Neural cell (in vitro differentiated cells): ENCODE results near the gene GBE1. TPM values are rescaled to one million over a fixed set of nuclear protein-coding genes. Genes with fewer than 3 reads are reported as not detected.

Source experiments
- H2AFZ ChIP-seq: fragments of 200-600, 300-800 bp; sonication (generic), shearing (Covaris generic); 2 replicates; pipeline ENCODE4 v1.6.0; 2014; ENCODE audit warnings: low read depth, mild to moderate bottlenecking, antibody characterized with exemption, low read length, moderate library complexity
- H3F3A ChIP-seq: fragments of 200-600 bp; shearing (Covaris generic); 2 replicates; pipeline ENCODE4 v1.6.1; 2016; ENCODE audit warnings: mild to moderate bottlenecking, moderate library complexity, mixed read lengths, antibody characterized with exemption, low read length; ENCODE audit not compliant: insufficient read depth, poor library complexity, severe bottlenecking
- H3K27ac ChIP-seq: fragments of 200-600, 300-800 bp; sonication (generic), shearing (Covaris generic); 2 replicates; pipeline ENCODE4 v1.5.1; 2014; ENCODE audit warnings: mild to moderate bottlenecking, low read length, moderate library complexity
- H3K27me3 ChIP-seq: fragments of 300-800, 200-600 bp; sonication (generic), shearing (Covaris generic); 2 replicates; pipeline ENCODE4 v1.6.0; 2014; ENCODE audit warnings: mild to moderate bottlenecking, low read depth, low read length, moderate library complexity; ENCODE audit not compliant: insufficient read depth
- H3K36me3 ChIP-seq: fragments of 300-800, 200-600 bp; sonication (generic), shearing (Covaris generic); 2 replicates; pipeline ENCODE4 v1.5.1; 2014; ENCODE audit warnings: mild to moderate bottlenecking, antibody characterized with exemption, low read length, moderate library complexity; ENCODE audit not compliant: insufficient read depth
- H3K4me2 ChIP-seq: fragments of 300-800, 200-600 bp; sonication (generic), shearing (Covaris generic); 2 replicates; pipeline ENCODE4 v1.6.0; 2014; ENCODE audit warnings: mild to moderate bottlenecking, low read length
- H3K4me3 ChIP-seq: fragments of 300-800, 200-600 bp; sonication (generic), shearing (Covaris generic); 2 replicates; pipeline ENCODE4 v1.5.1; 2014; ENCODE audit warnings: mild to moderate bottlenecking, low read length, moderate library complexity
- H3K79me2 ChIP-seq: fragments of 200-600 bp; shearing (Covaris generic); replicated peaks from 2 replicates; pipeline ENCODE4 v1.6.0; 2014; ENCODE audit warnings: mild to moderate bottlenecking, low read length, moderate library complexity; ENCODE audit not compliant: insufficient read depth
- H3K9ac ChIP-seq: fragments of 300-800, 200-600 bp; sonication (generic), shearing (Covaris generic); 2 replicates; pipeline ENCODE4 v1.6.1; 2016; ENCODE audit warnings: mild to moderate bottlenecking, low read length, mixed read lengths
- H3K9me2 ChIP-seq: fragments of 200-600 bp; shearing (Covaris generic); 2 replicates; pipeline ENCODE4 v1.6.1; 2016; ENCODE audit warnings: mild to moderate bottlenecking, low read length, mixed read lengths; ENCODE audit not compliant: insufficient read depth
- H3K9me3 ChIP-seq: fragments of 200-600, 300-800 bp; sonication (generic), shearing (Covaris generic); 2 replicates; pipeline ENCODE4 v1.6.1; 2016; ENCODE audit warnings: mild to moderate bottlenecking, mixed run types, low read length, moderate library complexity, mixed read lengths
- H4K20me1 ChIP-seq: fragments of 200-600 bp; shearing (Covaris generic); 2 replicates; pipeline ENCODE4 v1.6.1; 2016; ENCODE audit warnings: mild to moderate bottlenecking, mixed run types; ENCODE audit not compliant: insufficient read depth
- CTCF ChIP-seq: fragments of 450-650 bp; IDR thresholded peaks from 2 replicates; pipeline ENCODE4 v1.5.1; 2014; ENCODE audit warnings: antibody characterized with exemption, mild to moderate bottlenecking, moderate library complexity; ENCODE audit not compliant: poor library complexity, severe bottlenecking
- EP300 ChIP-seq: fragments of 450-650 bp; conservative IDR thresholded peaks from 2 replicates; pipeline ENCODE4 v1.6.1; 2014; ENCODE audit warnings: antibody characterized with exemption, mild to moderate bottlenecking, moderate library complexity; ENCODE audit not compliant: poor library complexity, severe bottlenecking
- EZH2 ChIP-seq: fragments of 200-600, 300-800 bp; shearing (Covaris generic), sonication (generic); IDR thresholded peaks from 2 replicates; pipeline ENCODE4 v1.6.1; 2014; ENCODE audit warnings: antibody characterized with exemption, low read length, borderline replicate concordance, mild to moderate bottlenecking; ENCODE audit not compliant: insufficient read depth, poor library complexity, severe bottlenecking
- MXI1 ChIP-seq: fragments of 450-650 bp; conservative IDR thresholded peaks from 2 replicates; pipeline ENCODE4 v1.6.1; 2014; ENCODE audit warnings: antibody characterized with exemption, mild to moderate bottlenecking; ENCODE audit not compliant: poor library complexity, severe bottlenecking
- POLR2AphosphoS5 ChIP-seq: IDR thresholded peaks from 2 replicates; pipeline ENCODE4 v1.6.1; 2012
- RAD21 ChIP-seq: fragments of 450-650 bp; conservative IDR thresholded peaks from 2 replicates; pipeline ENCODE4 v1.6.1; 2014; ENCODE audit warnings: antibody characterized with exemption, mild to moderate bottlenecking, moderate library complexity
- REST ChIP-seq: IDR thresholded peaks from 2 replicates; pipeline ENCODE4 v1.6.1; 2012; ENCODE audit warnings: borderline replicate concordance
- SMC3 ChIP-seq: fragments of 450-650 bp; conservative IDR thresholded peaks from 2 replicates; pipeline ENCODE4 v1.6.1; 2014; ENCODE audit warnings: antibody characterized with exemption, mild to moderate bottlenecking, moderate library complexity; ENCODE audit not compliant: poor library complexity
- TAF1 ChIP-seq: IDR thresholded peaks from 2 replicates; pipeline ENCODE4 v1.6.1; 2012; ENCODE audit warnings: low read depth
- polyA plus RNA-seq: library from polyadenylated mRNA; depleted of rRNA; stranded (reverse); fragments of >200 nt; gene quantifications from 2 replicates; pipeline ENCODE4 v1.2.3, GENCODE V29; 2014

The GBE1 gene
- polyA plus RNA-seq, 1 donor from 2014 or later: 2.4 TPM

GRCh38 chr3:81580355-81580754, 181.1 kb downstream of the GBE1 start:
- H3K9me3 ChIP-seq: no peaks in the 10 kb centered on the region
- no peaks in the 10 kb centered on the region for H3K27me3 ChIP-seq
- no peaks in the 10 kb centered on the region for H3K36me3 ChIP-seq
- no peak overlapping the region for H3K4me3 ChIP-seq
- H3K4me2 ChIP-seq: no peak overlapping the region
- H3K27ac ChIP-seq: no peak overlapping the region
- H3K9ac ChIP-seq: no peak overlapping the region
- H3K79me2 ChIP-seq: no peaks in the 10 kb centered on the region
- no peaks in the 10 kb centered on the region for H3K9me2 ChIP-seq
- TF ChIP-seq REST: no peak
- no peaks in the 10 kb centered on the region for H4K20me1 ChIP-seq
- no peak overlapping the region for H2AFZ ChIP-seq
- no peaks in the 10 kb centered on the region for H3F3A ChIP-seq

GRCh38 chr3:81579744-81580143, 181.7 kb downstream of the GBE1 start:
- Histone ChIP-seq H3K9me3 (no peaks in the 10 kb centered on the region), H3K36me3 (no peaks in the 10 kb centered on the region), H3K9me2 (no peaks in the 10 kb centered on the region), H3K79me2 (no peaks in the 10 kb centered on the region), H3K4me2 (no peak overlapping the region), H2AFZ (no peak overlapping the region), H3K9ac (no peak overlapping the region), H3K27me3 (no peaks in the 10 kb centered on the region), H3K4me3 (no peak overlapping the region), H3K27ac (no peak overlapping the region), H4K20me1 (no peaks in the 10 kb centered on the region), H3F3A (no peaks in the 10 kb centered on the region)
- TF ChIP-seq SMC3 (no peak), CTCF (no peak), EP300 (no peak), POLR2AphosphoS5 (no peak), REST (no peak), RAD21 (no peak), MXI1 (no peak), TAF1 (no peak), EZH2 (no peak)
